ENCODE data around the gene UBAP1.

- TF ChIP-seq, protein P1, sequence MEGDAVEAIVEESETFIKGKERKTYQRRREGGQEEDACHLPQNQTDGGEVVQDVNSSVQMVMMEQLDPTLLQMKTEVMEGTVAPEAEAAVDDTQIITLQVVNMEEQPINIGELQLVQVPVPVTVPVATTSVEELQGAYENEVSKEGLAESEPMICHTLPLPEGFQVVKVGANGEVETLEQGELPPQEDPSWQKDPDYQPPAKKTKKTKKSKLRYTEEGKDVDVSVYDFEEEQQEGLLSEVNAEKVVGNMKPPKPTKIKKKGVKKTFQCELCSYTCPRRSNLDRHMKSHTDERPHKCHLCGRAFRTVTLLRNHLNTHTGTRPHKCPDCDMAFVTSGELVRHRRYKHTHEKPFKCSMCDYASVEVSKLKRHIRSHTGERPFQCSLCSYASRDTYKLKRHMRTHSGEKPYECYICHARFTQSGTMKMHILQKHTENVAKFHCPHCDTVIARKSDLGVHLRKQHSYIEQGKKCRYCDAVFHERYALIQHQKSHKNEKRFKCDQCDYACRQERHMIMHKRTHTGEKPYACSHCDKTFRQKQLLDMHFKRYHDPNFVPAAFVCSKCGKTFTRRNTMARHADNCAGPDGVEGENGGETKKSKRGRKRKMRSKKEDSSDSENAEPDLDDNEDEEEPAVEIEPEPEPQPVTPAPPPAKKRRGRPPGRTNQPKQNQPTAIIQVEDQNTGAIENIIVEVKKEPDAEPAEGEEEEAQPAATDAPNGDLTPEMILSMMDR (IDR thresholded peaks at IDR 0.05) = no peak
- no peak for TF ChIP-seq POLR2AphosphoS5 (IDR thresholded peaks at IDR 0.05)
Measured at GRCh38 chr9:34267660-34268059, 88.8 kb downstream of the UBAP1 start.

Data from prostate gland (tissue), 2 donors.